IPS-NIHi11 (cell line): ENCODE measurements around the gene RUBCNL.
A peak's percentile ranks its signal among the peaks of the same experiment; 100 is the strongest.
"Not testable (repeated sequence)": the region's sequence is repeated elsewhere in the genome, so short reads cannot be mapped to it uniquely, and the experiment has no call there.

Source experiments
- DNase-seq: peaks from one replicate; pipeline ENCODE4 v3.0.0; 2012; ENCODE audit warnings: mixed read lengths, low spot score

Gene RUBCNL, protein sequence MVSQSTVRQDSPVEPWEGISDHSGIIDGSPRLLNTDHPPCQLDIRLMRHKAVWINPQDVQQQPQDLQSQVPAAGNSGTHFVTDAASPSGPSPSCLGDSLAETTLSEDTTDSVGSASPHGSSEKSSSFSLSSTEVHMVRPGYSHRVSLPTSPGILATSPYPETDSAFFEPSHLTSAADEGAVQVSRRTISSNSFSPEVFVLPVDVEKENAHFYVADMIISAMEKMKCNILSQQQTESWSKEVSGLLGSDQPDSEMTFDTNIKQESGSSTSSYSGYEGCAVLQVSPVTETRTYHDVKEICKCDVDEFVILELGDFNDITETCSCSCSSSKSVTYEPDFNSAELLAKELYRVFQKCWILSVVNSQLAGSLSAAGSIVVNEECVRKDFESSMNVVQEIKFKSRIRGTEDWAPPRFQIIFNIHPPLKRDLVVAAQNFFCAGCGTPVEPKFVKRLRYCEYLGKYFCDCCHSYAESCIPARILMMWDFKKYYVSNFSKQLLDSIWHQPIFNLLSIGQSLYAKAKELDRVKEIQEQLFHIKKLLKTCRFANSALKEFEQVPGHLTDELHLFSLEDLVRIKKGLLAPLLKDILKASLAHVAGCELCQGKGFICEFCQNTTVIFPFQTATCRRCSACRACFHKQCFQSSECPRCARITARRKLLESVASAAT

DNA sequence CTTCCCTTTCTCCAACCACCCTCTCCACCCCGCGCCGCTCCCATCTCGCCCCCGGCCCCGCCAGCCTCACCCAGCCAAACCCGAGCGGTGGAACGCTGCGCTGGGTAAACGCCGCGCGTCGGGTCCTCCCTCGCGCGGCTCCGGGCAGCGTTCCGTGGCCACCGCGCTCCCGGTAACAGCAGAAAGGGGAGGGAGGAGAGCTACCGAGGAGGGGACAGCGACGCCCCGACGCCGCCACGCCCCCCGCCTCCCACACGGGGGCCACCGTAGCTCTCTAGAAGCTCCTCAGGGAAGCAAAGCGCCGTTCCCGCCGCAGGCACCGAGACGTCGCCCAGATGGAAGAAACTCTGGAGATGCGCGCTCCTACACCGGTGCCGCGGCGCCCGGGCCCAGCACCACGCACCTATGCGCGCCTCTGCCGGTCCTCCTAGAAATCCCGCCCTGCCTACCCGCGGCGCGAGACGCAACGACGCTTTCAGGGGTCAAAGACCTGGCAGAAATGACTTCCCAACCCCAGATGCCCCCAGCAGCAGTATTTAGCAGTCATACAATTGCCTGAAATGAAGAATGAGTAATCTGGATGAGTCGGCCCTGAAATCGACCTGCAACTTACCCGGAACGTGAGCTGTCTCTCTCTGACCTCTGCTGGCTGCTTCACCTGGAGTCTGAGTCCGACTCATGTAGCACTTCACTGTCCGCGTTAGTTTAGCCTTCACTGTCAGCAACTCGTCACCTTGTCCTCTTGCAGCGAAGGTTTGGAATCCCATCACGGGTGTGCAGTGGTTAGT is at the start of gene RUBCNL:
RUBCNL (minus strand) TSS at position 189 of the 788 bp plus-strand sequence. CDS start 14,777 bp downstream, outside the sequence.
- DNase-seq: peak; percentile 80

DNA sequence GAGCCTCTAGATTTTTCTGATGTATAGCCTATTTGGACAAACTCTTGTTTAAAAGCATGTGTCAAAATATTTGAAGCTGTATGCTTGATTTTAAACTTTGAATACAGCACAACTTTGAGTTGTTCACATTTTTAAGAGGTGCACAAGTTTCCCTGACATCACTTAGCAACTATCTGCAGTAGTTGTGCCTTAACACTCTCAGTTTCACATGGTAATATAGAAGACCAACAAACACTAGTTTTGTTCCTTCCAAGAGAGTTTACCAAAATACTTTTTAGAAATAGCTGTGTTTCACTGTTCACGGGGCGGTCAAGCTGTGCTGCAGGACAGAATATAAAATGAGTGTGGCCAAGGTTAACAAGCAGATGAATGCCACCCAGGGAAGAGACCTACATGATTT is 42.5 kb upstream of the RUBCNL start:
- DNase-seq: not testable (repeated sequence)

DNA sequence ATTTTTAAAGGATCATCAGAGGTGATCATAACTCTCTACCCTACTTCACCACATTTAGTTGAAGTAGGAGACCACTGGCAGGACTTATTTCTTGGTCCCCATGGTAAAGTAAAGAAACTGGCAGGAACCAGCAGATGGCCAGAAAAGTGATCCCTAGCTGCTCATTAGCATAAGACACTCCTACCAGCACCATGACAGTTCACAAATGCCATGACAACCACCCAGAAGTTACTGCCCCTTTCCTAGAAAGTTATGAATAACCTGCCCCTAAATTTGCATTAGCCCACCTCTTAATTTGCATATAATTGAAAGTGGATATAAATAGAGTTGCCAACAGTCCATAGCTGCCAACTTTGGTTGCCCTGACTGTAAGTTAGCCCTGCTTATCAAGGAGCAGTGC is 18.4 kb upstream of the RUBCNL start:
- DNase-seq: peak; percentile 40

DNA sequence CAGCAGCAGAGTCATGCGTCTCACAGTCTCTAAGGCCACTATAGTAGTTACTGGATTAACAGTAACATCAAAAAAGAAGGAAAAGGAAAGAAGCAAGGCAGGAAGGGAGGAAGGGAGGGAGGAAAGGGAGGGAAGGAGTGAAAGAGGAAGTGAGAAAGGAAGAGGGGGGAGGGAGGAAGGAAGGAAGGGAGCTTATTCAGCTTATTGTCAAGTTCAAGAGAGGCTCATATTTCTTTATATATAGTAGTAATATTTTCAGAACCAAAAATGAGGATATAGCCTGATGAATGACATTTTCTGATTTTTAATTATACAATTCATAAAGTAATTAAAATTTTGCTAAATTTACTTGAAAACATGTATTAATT is 17.7 kb upstream of the RUBCNL start:
- no peak for DNase-seq

DNA sequence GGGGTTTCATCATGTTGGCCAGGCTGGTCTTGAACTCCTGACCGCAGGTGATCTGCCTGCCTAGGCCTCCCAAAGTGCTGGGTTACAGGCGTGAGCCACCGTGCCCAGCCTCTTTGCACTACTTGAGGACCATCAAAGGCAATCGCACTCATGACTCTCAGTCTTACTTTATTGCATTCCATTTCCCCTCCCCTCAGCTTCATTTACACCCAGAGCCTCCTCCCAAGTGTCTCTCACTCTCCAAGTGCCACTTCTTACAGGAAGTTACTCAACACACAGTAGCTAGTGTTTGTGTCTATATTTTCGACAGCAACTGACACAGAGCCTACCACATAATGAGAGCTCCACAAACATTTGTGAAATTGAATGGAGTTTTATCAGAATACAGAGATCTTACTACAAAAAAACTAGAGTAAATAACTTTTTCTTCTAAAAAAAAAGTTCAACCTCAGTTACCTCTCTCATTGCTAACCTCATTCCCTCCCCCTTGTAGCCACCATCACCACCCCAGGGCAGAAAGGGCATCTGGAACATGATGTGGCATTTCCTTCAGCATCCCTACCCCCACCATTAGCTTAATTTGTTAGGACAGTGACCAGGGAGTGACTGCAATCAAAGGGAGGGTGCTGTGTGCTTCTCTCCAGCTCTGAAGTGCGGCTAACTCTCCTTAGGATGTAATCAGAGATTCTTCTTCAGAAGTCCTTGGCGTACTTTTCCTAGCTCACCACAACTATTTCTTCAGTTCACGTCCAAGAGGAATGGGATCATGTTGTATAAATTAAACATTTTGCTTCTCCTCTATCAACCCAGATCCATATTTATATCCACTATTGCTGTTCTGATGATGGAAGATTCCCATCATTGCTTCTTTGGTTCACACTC is 17.0 kb upstream of the RUBCNL start:
- no peak for DNase-seq

DNA sequence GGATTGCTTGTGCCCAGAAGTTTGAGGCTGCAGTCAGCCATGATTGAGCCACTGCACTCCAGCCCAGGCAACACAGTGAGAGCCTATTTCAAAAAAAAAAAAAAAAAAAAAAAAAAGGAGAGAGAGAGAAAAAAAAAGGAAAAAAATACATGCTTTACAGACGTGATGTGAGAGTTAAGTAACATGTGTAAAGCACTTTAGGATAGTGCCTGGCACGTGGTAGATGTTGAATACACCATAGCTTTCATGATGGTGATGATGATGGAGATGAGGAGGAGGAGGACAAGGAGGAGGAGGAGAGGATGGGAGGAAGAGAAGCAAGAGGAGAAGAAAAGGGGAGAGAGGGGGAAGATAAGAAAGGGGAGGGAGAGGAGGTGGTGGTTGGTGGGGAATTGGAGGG is 15.1 kb upstream of the RUBCNL start:
- no peak for DNase-seq

DNA sequence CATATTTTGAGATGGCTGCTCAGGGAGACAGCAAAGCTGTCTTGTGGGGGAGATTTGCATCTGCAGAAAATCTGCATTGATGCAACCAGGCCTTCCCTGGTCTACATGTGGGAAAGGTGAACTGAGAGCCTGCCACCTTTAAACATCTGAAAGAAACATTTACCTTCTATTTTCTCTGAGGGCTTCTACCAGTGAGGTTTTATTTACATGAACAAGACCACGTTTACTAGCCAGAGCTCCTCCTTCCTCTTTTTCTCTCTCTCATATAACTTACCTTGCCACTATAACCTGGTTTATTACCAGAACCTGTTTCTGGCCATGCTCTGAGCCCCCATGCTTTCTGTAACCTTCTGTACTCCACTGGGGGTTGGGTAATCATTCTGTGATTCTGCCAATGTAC is 14.4 kb upstream of the RUBCNL start:
- peak; percentile 0 for DNase-seq

DNA sequence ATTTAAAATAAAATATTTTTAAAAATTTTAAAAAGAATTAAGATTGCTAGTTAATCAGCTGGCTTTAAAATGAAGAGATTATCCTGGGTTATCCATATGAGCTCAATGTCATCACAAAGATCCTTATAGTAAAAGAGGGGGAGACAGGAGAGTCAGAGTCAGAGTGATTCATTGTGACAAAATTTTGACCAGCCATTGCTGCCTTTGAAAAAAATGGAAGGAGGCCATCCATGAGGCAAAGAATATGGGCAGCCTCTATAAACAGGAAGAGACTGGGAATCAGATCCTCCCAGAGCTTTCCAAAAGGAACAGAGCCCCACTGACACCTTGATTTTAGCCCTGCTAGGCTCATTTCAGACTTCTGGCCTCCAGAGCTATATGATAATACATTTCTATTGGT is 9.3 kb upstream of the RUBCNL start:
- peak; percentile 1 for DNase-seq

DNA sequence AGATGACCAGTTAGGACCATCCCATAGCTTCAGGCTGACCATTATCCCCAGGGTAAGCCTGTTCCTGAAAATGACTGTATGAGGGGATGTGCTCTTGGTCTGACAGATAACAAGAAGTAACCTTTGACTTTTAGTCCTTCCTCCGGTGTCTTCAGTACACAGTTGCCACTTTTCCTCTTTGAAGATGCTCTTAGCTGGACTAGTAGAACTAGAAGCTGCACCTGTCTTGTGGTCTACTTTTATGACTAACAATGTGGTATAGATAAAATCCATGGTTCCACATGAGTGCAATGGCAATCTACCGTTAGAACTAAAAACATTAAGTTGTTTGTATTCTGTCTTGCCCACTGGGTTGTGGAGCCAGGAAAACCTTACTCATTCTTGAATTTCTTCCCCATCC is 5.9 kb upstream of the RUBCNL start:
- no peak for DNase-seq

DNA sequence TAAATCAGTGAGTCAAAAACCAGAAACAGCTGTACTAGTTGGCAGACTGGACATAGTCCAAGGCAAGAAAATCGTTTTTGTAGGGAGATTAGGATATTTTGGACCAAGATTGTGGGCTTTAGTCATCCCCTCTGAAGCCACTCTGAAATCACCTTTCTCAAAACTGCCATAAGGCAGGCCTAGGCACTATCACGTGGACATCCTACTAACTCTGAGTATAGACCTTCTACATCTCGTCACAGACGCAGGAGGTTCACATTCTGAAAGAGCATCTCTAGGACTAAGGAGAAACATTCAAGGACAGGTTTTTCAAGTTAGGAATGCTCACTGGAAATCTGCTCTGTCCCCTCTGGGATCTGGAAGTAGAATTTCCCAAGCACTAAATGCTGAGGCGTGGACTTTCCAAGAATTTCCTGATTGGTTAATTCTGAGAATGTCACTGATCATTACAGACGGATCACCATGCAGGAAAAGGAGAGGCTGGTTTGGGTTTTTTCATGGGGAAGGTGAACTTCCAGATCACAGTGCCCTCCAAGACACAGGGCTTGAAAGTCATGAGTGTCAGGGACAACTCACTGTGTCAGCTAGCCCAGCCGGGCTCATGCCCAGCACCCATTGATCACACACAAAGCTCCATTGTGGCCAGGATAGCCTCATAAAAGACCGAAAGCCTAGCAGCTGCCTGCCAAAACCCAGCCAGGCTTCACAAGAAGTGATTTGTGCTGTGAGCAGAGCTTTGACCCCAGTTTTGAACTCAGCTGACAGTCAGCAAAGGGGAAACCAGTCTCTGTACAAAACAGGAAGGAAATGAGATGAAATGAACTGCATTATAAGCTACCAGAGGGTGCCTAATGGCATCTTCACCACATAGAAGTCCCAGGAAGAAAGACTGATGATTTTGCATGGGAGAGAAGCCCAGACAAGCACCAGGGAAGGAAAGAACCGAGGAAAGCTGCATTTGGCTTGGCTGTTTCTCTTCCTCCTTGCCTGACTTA is 2.7 kb upstream of the RUBCNL start:
- no peak for DNase-seq

DNA sequence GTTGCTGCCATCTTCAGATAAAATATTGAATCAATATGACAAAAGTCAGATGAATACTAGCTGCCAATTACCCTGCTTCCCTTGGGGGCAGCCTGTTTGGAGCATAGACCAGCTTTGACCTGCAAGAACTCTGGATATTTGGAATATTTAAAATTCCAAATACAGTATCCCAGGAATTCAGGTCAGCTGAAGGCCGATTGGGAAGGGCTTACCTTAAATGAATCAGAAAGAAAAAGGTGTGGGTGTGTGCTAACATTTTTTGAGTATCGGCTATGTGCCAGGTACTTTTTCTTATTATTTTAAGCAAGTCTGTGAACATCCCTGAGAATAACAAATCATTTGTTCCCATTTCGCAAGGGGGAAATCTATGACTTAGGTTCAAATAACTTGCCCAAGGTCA is 1.8 kb upstream of the RUBCNL start:
- no peak for DNase-seq

DNA sequence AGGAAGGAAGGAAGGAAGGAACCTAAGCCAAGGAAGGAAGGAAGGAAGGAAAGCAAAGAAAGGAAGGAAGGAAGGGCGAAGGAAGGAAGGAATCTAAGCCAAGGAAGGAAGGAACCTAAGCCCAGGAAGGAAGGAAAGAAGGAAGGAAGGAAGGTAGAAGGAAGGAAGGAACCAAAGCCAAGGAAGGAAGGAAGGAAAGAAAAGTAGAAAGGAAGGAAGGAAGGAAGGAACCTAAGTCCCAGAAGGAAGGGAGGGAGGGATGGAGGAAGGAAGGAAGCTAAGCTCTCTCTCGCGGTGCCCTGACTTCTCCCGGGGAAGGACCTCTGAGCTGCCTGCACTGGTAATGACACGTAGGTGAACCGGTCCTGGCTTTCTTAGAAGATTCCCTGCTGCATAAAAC is 1.3 kb upstream of the RUBCNL start:
- DNase-seq: no peak

DNA sequence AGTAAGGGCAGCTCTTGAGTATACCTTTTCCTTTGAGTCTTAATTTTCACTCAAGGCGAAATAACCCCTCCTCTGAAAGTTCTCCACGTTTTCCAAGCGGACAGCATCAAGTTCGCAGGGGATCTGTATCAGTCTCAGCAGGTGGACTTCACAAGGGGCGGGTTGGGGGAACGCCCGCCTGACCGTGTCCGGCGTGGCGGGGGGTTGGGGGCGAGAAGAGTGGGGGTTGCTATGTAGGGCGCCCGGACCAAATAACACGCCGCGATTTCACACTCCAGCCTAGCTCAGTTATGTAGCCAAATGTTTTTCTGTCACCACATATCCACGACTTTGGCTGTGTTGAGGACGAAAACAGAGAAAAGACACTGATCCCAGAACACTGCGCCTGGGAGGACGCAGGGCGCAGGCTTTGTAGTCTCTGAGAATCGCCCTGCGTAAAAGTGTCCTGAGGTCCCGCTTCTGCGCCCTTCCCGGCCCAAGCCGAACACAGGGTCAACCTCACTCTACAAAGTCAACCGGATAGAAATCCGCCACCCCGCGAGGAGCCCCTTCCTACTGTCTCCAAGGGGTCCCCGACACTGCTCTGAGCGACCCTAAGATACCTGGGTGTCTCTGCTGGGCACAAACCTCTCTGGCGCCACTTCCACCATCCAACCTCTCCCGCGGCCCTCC is 524 bp downstream of the RUBCNL start:
- peak; percentile 30 for DNase-seq

DNA sequence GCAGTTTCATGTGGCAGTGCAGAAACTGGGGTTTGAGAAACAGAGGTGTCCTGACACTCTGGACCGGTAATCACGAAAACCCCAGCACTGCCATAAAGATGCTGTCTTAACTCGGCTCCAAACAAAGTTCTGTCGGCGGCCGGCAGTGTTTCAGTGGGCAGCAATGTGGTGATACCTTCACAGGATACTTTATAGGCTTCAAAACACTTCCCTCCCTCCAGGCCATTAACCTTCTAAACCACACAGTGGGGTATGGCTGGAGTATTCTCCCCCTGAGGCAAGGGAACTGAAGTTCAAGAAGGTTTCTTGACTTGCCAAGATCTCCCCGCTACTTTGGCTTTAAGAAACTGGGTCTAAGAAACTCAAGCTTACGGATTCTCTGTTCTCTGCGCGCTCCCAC is 1.1 kb downstream of the RUBCNL start:
- DNase-seq: no peak

DNA sequence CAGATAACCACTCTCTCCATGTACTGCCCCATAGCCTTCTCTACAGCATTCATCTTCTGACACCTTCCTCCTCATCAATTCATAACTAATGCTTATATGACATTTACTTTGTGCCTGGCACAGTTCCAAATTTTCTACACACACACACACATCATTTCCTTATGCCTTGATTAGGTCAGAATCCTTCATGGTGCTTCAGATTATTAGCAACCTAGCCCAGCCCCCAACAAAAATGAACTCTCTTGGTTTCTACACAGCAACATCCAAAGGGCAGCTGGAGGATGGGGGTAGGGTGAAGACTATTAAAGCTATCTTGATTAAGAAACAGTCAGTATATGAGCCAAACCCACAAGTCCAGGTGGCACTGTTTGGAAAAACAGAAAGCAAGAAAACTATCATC is 3.7 kb downstream of the RUBCNL start:
- no peak for DNase-seq

DNA sequence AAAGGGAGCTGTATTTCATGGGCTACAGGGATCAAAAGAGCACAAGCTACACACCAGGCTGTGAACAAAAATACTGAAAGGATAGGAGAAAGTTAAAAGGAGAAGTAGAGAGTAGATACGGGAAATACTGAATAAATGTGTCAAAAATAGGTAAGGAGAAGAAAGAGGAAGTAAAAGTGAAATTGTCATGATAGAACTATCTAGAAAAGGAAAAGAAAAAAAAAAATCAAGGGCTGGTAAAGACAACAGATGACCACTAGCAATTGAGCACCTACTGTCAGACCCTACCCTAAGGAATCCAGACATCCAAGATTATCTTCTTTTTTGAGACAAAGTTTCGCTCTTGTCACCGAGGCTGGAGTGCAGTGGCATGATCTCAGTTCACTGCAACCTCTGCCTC is 4.8 kb downstream of the RUBCNL start:
- no peak for DNase-seq

DNA sequence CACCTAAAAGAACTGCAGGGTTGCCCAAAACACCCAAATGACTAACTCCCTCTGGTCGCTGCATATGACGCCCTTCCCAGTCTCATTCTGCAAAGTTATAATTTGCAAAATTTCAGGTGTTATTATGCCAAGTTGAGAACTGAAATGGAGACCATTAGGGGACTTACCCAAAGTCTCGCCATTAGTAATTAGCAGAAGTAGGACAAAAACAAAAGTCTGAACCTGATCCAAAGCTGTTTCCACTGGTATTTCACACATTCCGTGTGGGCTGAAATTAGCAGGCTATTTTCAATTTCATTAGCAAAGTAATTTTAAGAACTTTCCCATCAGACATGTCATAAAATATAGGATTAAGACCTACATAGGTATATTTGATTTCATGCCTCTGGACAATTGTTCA is 6.8 kb downstream of the RUBCNL start:
- DNase-seq: no peak

DNA sequence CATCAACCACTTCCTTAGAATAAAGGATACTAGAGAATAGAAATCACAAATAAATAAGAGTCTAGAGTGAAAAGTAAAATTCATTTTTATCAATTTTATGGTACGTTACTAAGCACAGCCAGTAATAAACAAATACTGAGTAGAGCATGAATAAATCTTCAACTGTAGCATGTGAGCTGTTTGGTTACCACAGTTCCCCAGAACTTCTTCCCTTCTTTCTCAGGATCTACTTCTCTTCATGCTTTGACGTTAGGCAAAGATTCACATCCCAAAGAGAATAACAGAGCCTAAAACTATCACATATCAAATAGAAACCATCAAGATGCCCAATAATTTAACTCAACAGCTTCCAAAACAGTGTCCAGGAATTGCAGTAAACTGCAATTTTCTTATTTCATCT is 7.4 kb downstream of the RUBCNL start:
- no peak for DNase-seq

DNA sequence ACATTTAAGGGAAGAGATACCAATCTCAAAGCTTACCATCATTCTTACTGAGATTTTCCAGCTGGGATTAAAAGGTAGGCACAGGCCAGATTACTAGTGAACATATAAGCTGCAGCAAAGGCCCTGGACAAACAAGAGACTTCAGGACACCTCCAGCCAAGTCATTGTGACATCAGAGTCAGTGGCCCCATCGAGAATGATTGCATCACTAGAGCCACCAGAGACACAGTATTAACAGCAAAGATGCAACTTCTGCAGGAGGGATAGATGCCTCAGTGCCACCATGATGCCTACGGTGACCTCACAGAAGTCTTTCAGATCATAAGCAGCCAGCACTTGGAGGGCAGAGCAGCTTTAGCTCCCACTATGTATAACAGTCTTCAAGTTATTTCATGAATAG is 8.6 kb downstream of the RUBCNL start:
- DNase-seq: no peak

DNA sequence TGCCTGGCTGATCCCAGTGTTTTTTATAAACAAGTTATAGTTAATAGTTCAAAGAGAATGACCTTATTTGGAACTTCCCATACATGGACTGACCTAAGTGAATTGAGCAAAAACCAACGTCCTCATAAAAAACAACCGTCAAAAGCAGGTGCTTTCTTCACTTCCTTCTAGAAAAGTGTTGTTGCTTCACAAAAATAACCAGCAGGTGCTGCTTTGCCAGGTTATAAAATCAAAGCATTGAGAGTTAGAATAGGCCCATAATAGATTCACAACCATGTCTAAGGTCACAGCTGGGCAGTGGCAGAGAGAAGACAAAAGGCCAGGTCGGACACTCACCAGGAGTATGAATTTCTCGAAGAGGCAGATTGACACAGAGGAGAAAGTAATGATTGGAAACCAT is 9.5 kb downstream of the RUBCNL start:
- no peak for DNase-seq
